Stimulated activated CD4-positive, alpha-beta T cell treated with anti-CD3 and anti-CD28 coated beads, Interleukin-12 subunit alpha, Interleukin-12 subunit beta, amount 100 ng/mL, for 4 hours (primary cell): ENCODE measurements around the gene HBB.

ENCODE experiments used
- DNase-seq: peaks from one replicate; pipeline ENCODE4 v3.0.0-alpha.2; 2020

Gene HBB

DNA sequence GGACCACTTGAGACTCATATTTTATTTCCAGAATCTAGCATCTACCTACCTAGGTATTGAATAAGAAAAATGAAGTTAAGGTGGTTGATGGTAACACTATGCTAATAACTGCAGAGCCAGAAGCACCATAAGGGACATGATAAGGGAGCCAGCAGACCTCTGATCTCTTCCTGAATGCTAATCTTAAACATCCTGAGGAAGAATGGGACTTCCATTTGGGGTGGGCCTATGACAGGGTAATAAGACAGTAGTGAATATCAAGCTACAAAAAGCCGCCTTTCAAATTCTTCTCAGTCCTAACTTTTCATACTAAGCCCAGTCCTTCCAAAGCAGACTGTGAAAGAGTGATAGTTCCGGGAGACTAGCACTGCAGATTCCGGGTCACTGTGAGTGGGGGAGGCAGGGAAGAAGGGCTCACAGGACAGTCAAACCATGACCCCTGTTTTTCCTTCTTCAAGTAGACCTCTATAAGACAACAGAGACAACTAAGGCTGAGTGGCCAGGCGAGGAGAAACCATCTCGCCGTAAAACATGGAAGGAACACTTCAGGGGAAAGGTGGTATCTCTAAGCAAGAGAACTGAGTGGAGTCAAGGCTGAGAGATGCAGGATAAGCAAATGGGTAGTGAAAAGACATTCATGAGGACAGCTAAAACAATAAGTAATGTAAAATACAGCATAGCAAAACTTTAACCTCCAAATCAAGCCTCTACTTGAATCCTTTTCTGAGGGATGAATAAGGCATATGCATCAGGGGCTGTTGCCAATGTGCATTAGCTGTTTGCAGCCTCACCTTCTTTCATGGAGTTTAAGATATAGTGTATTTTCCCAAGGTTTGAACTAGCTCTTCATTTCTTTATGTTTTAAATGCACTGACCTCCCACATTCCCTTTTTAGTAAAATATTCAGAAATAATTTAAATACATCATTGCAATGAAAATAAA, 2.1 kb downstream of the HBB start:
- DNase-seq: no peak

DNA sequence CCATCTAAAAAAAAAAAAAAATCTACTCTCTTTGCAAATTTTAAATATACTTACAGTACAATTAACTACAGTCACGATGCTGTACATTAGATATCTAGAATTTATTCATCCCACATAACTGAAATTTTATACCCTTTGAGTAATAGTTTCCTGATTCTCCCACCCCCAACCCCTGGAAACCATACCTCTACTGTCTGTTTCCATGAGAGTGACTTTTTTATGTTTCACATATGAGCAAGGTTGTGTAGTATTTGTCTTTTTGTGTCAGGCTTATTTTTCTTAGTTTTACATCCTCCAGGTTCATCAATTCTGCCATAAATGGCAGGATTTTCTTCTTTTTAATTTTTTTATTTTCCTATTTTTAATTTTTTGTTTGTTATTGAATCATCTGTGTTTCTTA, 3.2 kb downstream of the HBB start:
- DNase-seq: no peak

DNA sequence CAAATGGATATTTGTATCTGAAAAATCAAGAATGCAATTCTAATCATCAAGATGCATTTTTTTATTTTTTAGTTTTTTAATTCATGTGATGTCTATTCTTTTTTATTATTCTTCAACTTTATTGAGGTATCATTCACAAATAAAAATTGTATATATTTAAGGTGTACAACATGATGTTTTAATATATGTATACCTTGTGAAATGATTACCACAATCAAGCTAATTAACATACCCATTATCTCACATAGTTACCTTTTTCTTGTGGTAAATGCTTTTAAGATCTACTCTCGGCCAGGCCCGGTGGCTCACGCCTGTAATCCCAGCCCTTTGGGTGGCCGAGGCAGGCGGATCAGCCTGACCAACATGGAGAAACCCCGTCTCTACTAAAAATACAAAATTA, 3.7 kb downstream of the HBB start:
- DNase-seq: no peak

DNA sequence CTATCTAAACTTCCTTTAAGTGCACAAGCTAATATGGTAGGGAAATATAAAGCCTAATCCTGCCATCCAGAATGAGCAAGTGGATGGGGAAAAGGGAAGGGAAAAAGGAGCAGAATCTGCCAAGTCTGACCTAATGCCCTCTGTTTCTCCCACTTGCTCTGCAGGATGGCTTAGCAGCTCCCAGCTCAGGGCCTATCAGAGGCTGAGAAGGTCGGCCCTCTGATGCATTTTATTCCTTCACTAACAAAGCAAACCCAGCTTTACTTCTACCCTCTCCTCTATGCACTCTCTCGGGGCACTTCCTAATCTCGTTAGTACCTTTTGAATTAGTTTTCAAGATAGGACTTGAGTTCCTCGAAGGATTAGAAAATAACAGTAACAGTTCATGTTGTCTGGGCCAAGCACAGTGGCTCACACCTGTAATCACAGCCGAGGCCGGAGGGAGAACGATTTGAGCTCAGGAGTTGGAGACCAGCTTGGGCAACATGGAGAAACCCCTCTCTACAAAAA, 16.4 kb downstream of the HBB start:
- no peak for DNase-seq

DNA sequence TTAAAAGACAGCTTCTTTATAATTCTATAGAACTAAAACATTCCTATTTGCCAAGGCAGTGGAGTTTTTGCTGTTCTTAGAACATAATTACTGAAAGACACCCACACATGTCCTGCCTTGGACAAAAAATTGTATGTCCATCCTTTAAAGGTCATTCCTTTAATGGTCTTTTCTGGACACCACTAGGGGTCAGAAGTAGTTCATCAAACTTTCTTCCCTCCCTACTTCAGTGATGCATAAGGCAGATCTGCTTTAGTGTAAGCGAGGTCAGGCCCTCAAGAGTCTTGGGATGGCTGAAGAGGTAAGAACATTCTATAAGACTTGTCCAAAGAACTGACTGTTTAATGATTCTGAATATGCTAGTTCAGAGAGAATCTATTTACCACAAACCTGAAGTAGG, 22.1 kb downstream of the HBB start:
- no peak for DNase-seq

DNA sequence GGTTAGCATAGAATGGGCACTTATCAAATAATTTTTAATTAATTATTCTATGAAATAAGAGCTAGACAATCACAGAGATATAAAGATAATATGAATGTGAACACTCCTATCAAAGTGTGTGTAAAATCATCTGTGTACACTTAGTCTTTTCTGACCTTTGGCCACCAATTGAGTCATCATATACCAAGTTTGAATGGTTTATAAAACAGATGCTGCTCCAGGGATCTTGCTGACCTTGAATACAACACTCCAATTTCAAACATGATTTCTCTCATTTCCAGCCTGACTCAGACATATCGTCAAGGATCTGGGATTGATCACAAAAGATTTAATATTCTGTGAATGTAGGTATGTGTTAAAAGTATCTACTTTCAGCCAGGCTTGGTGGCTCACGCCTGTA, 23.5 kb downstream of the HBB start:
- DNase-seq: no peak

DNA sequence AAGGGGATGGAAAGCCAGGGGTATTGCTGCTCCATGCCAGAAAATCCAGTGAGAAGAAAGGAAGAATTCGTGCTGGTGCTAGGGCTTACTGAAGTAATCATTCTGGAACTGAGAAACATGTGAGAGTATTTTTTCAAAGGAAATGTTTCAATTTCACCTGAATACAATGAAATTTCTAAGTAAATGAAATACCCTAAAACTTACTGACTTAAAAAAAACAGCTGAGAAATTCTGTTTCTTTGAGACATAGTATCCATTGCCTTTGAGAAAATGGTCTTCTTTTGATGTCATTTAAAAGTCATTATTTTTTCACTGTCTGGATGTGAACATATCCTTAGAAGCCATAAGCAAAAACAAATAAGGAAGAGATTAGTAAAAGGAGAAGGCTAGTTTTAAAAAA, 26.3 kb downstream of the HBB start, which contains the start of gene OR51V1:
TSS of gene OR51V1 (minus strand) at position 101 of the 400 bp plus-strand sequence. CDS start at position 101, 0 bp downstream.
- DNase-seq: no peak

DNA sequence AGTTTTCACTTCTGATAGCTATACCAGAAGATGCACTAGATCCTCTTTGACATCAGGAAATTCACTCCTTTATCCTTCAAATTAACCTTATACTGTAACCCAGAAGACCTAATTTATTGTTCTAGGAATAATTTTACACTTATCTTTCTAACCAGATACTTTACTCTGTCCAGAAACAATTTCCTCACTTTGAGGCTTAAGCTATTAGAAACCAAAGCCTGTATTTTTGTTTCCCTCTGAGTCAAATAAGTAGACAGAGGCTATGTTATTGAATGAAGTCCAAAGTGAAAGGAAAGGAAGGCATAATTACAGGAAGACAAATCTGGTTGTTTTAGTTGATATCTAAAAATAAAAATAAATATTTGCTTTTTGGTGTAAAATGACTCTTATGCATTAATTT, 28.6 kb downstream of the HBB start:
- DNase-seq: no peak

DNA sequence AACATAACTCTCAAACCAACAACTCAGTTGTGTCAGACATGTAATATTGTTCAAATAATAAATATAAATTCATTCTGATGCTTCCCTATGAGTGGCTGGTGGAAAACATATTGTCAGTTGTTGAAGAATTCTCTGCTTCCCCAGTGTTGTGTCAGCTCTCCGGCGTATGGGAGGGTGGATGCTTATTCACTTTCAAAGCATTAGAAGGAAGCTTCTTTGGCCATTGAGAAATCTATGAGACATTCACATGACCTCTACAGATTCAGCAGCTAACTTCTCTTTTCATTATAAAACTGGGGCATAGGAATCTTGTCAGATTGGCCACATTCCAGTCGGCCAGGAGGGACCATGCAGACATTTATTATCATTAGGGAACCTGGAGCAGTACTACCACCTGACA, 29.3 kb downstream of the HBB start:
- no peak for DNase-seq

DNA sequence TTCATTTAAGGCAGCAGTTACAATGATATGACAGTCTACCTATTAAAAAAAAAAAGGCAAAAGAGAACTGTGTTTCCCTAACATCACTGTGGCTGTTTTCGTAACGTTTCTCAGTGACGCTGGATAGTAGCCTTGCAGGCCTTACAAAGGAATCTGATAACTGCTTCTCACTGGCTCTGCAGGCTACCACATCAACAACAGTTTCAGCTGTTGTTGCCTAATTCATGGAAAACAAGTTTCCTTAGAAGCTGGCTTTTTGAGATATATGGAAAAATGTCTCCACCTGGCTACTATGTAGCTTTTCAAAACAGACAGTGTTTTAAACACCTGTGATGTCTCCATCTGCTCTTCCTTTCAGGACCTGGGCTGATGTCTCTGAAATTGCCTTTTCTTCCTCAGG, 30.1 kb downstream of the HBB start:
- DNase-seq: no peak

DNA sequence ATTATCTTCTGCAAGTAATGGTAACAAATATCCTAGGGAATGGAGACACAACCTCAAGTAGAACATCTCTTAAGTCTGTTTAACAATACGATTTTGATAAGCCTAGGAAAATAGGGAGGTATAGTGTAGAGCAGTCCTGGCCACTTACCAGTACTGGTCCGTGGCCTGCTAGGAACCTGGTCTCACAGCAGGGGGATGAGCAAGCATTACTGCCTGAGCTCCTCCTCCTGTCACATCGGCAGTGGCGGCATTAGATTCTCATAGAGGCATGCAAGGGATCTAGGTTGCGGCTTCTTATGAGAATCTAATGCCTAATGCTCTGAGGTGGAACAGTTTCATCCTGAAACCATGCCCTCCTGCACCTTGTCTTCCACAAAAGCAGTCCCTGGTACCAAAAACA, 30.8 kb downstream of the HBB start:
- no peak for DNase-seq

DNA sequence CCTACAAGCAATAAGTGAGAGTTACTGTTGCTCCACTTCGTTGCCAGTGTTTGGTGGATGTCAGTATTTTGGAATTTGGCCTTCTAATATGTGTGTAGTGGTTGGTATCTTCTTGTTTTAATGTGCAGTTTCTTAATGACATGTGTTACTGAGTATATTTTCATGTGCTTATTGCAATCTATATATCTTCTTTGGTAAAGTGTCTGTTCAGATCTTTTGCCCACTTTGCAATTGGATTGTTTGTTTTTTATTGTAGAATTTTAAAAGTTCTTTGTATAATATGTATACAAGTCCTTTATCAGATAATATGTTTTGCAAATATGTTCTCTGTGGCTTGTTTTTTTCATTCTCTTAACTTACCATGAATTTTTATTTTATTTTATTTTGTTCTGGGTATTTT, 34.1 kb downstream of the HBB start:
- DNase-seq: no peak

DNA sequence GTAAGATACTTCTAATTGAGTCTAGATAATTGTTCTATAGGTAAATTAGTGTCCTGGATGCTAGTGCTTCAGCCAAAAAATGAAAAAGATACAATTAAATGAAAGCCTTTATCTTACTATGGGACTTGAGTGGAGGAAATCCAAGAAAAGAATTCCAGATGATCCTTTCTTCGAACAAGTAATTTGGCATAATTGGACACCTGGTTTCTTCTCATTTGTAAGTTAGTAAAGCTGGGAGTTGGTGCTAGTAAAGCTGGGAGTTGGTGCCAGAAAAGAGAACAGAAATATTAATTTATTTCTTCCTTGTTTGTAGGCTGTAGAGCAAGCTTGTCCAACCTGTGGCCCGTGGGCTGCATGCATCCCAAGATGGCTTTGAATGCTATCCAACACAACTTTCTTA, 38.7 kb downstream of the HBB start:
- no peak for DNase-seq

DNA sequence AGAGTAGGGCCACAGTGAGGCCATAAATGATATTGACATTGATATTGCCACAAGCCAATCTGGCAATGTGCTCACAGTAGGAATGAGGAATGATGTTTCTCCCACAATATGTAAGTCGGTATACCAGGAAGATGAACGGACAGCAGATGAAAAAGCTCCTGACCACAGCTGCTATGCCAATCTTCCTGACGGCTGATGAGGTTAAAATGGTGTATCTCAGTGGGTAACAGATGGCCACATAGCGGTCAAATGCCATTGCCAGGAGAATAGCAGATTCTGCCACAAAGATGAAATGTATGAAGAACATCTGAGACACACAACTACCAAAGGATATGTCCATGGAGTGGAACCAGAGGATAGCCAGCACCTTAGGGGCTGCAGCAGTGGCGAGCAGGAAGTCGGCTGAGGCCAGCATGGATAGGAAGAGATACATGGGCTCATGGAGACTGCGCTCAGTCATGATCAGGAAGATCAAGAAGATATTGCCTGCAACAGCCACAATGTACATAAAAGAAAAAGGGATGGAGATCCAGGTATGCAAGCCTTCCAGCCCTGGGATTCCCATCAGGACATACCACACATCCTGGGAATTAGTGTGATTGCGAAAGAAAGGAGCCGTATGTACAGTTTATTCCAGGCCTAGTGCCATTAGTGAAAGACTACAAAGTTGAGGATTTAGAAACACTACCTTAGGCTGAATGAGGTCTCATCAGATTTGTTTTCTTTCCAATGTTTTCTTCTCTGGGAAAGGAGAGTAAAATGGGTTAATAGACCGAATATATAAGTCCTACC, 48.6 kb downstream of the HBB start:
- DNase-seq: no peak
